Renal pelvis (tissue), 4 donors: ENCODE data around the gene SLC24A4. TPM values are rescaled to one million over a fixed set of nuclear protein-coding genes. Genes with fewer than 3 reads are reported as not detected.

ENCODE experiments used
- DNase-seq: peaks from one replicate; pipeline ENCODE4 v3.0.0-alpha.2; 2013
- polyA plus RNA-seq, 3 donors: library from polyadenylated mRNA; unstranded; fragments of 120-200 nt; gene quantifications; one replicate each; pipeline ENCODE4 v1.2.1, GENCODE V29; 2013; ENCODE audit not compliant: insufficient read length in 3 of 3

SLC24A4 gene
- polyA plus RNA-seq, 3 donors = 0.13 to 0.47 (median 0.19) TPM

DNA sequence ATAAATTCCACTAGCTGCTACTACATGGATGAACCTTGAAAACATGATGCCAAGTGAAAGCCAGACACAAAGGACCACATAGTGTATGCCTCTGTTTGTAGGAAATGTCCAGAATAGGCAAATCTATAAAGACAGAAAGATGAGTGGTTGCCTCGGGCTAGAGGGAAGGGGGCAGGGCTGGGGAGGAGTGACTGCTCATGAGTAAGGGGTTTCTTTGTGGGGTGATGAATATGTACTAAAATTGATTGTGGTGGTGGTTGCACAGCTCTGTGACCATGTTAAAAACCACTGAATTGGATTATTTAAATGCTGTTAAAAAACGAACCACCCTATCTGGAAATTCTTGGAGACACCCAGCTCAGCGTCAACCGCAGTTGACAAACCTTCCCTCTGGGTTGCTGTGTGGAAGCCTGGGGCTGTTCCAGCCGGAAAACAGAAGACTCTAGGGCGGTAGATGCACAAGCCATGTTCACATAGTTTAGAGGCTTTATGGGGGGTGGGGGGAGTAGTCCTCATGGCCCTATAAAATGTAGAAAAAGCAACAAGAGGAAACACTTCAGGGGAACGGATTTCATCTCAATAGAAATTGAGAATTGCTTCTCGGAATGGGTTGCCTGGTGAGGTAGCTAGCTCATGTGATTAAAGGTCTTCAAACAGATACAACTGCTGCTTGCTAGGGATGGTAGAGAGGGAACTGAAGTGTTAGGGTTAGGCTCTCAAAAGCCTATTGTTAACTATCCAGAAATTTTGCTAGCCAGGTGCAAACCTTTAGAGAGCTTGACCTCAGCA is 220.0 kb downstream of the SLC24A4 start:
- no peak for DNase-seq

DNA sequence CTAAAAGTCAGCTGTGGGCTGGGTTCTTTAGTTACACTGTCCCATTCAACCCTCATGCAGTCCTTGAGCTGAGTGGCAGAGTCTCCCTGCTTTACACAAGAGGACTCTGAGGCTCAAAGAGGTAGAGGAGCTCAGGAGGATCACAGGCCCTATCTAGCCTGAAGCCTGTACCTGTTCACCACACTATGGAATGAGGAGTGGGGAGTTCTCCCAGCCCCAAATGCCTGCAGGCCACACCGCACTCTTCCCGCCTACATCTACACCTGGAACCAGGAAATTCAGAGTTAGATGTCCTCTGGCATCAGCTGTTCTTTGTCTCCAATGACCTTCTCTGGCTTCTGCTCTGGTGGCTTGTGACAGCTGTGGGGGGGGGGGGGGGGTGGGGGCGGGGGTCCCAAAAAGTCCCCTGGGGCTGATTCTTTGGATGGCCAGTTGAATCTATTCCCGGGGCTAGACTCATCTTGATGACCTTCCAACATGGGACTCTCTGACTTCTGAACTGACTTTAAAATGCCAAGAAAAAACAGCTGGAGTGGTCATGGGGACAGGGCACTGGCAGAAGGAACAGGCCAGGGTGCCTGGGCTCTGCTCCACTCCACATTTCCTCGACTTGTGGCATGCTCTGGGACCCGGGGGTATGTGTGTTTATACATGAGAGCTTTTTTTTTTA is 221.2 kb downstream of the SLC24A4 start:
- no peak for DNase-seq

DNA sequence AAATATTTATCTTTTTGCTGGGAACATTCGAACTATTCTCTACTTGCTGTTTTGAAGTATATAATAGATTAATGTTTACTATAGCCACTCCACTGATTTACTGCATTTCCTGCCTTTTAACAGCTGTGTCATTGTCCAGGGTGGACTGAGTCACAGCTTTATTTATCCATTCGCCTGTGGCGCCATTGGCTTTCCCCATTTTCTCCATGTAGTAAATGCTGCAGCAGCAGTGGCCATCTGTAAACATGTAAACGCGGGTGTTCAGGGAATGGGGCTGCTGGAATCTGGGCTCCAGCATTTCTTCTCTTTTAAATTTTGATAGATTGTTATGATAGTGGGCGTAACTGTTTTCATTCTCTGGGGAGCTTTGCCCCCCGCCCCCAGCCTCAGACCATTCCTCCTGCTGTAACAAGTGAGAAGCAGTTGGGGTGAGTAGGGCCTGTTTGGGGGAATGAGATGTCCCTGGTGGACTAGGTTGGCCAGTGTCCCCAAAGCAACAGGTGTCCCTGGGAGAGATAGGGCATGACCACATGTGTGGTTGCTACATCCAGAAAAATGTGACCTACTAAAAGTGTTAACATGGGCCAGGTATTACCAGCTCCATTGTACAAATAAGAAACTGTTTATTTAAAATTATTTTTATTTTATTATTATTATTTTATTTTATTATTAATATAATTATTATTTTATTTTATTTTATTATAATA is 223.5 kb downstream of the SLC24A4 start:
- no peak for DNase-seq

GRCh38 chr14:92549105-92549858 is 226.3 kb downstream of the SLC24A4 start:
- DNase-seq = no peak

DNA sequence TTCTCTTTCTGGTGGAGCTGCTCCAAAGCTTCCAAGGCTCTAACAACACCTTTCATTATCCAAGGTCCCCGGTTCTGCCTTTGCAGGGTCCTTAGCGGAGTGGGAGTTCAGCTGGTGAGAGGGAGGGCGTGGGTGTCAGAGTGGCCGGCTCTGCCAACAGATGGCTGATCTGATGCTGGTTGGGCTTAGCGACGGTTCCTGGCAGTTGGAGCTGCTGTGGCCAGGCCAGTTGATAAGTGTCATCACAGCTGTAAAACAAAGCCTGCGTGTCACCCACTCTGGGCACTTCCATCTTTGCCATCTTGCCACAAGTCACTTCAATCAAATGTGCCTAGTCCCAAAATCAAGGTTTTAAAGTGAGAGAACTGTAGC is 226.9 kb downstream of the SLC24A4 start:
- DNase-seq = no peak

Other genes with a start within 250 kb of the SLC24A4 start
- gene ATXN3, start 216.6 kb upstream of the SLC24A4 start, polyA plus RNA-seq = 10 to 100 TPM; 22.1 to 37.7 (median 36.9) TPM
- gene NDUFB1, start 201.5 kb upstream of the SLC24A4 start, polyA plus RNA-seq = 100 to 1,000 TPM; 173 to 182 (median 178) TPM
- gene CPSF2, start 201.2 kb upstream of the SLC24A4 start, polyA plus RNA-seq = 10 to 100 TPM; 56.2 to 59.1 (median 57.6) TPM
- 1 to 10 TPM; 6.9 to 8.3 (median 7.8) TPM for gene RIN3, start 190.6 kb downstream of the SLC24A4 start, polyA plus RNA-seq